Medulla oblongata (tissue), 1 donor: ENCODE results near the gene HAS3.

ENCODE experiments used
- DNase-seq: peaks from one replicate; pipeline ENCODE4 v3.0.0-alpha.2; 2015; ENCODE audit errors: extremely low spot score

The HAS3 gene

GRCh38 chr16:69093974-69094373 lies 11.5 kb upstream of the HAS3 start:
- no peak for DNase-seq

GRCh38 chr16:69094501-69094900 lies 11.0 kb upstream of the HAS3 start:
- no peak for DNase-seq

- no peak for DNase-seq
Observed at GRCh38 chr16:69095193-69095592, 10.3 kb upstream of the HAS3 start.

GRCh38 chr16:69100071-69100691 lies 5.3 kb upstream of the HAS3 start:
- no peak for DNase-seq

GRCh38 chr16:69106491-69107315 lies 1.2 kb downstream of the HAS3 start:
- no peak for DNase-seq

- no peak for DNase-seq
Observed at GRCh38 chr16:69107316-69107962, 2.0 kb downstream of the HAS3 start.

- no peak for DNase-seq
Observed at GRCh38 chr16:69108064-69108904, 2.8 kb downstream of the HAS3 start.

- no peak for DNase-seq
Observed at GRCh38 chr16:69108905-69109252, 3.4 kb downstream of the HAS3 start.

GRCh38 chr16:69109486-69110270 lies 4.2 kb downstream of the HAS3 start:
- DNase-seq: no peak

- DNase-seq: no peak
Observed at GRCh38 chr16:69110406-69110805, 5.0 kb downstream of the HAS3 start.

- DNase-seq: no peak
Observed at GRCh38 chr16:69111216-69111875, 5.9 kb downstream of the HAS3 start.

GRCh38 chr16:69111876-69112230 lies 6.4 kb downstream of the HAS3 start:
- DNase-seq: no peak

GRCh38 chr16:69112285-69113129 lies 7.1 kb downstream of the HAS3 start:
- DNase-seq: no peak

GRCh38 chr16:69113216-69113615 lies 7.8 kb downstream of the HAS3 start:
- DNase-seq: no peak

- DNase-seq: no peak
Observed at GRCh38 chr16:69114346-69114975, 9.0 kb downstream of the HAS3 start.

GRCh38 chr16:69114976-69115355 lies 9.5 kb downstream of the HAS3 start:
- DNase-seq: no peak

- no peak for DNase-seq
Observed at GRCh38 chr16:69115361-69115760, 9.9 kb downstream of the HAS3 start.

GRCh38 chr16:69115837-69116236 lies 10.4 kb downstream of the HAS3 start:
- DNase-seq: no peak

GRCh38 chr16:69116256-69116875 lies 10.9 kb downstream of the HAS3 start:
- no peak for DNase-seq
